CD4-positive, alpha-beta T cell treated with Interleukin-1 beta for 1 hour (primary cell): Measurements from ENCODE around the gene SOWAHA.

Experiments used
- DNase-seq, 2 donors: peaks; one replicate each; pipeline ENCODE4 v3.0.0-alpha.2; 2020 to 2022

The SOWAHA gene

DNA sequence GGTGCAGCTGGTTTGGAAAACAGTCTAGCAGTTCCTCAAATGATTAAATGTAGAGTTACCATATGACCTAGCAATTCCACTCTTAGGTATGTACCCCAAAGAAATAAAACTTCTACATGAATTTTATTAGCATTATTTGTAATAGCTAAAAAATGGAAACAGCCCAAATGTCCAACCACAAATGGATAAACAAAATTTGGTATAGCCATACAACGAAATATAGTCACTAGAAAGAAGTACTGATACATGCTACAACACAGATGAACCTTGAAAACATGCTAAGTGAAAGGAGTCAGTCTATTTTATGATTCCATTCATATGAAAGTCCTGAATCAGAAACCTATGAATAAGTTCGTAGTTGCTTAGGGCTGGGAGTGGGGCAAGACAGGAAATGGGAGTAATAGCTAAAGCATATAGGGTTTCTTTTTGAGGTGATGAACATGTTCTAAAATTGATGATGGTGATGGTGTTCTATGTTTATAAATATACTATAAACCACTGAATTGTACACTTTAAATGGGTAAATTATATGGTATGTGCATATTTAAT is 46.9 kb downstream of the SOWAHA start:
- DNase-seq: no peak

GRCh38 chr5:132860742-132861141 is 47.6 kb downstream of the SOWAHA start:
- DNase-seq: no peak

DNA sequence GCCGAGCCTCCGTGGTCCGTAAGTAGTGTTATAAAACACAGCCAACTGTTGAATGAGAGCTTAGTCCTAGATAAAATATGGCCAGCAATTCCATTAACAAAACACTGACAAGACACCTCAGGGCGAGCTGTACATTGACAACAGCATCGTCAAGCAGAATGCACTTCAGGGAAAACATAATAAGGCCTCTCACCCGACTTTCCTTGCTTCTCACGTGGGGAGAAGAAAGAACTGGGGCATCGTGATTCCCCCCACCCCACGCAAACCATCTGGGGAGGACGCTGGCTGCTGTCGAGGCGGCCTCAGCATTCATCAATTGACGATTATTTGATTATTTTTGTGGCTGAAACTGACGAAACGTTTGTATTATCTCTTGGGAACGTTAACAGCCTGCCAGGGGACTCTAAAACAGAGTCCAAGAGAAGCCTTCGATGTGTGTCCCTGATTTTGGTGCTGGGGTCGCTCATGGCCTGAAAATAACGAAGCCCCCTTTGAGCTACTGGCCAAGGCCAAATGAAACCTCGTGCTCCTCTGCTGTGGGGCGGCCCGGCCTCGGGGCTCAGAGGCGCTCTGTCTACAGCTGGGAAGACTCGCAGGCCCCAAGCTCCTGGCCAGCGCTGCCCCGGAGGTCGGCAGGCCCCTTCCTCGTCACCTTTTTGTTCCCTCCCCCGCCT is 52.7 kb downstream of the SOWAHA start:
- peak in 1 of 2 donors; percentile 2 for DNase-seq
